Activated naive CD8-positive, alpha-beta T cell treated with anti-CD3 and anti-CD28 coated beads, Interleukin-2, amount 50 U/mL, for 24 hours (primary cell): ENCODE results near the gene PIK3AP1.
"Not testable (repeated sequence)": the region's sequence is repeated elsewhere in the genome, so short reads cannot be mapped to it uniquely, and the experiment has no call there.

Experiments used
- ATAC-seq: fragments of 150-1000 bp; cut with Tn5 transposase; one replicate; pipeline ENCODE4 v1.10.0; 2021
- DNase-seq: peaks from one replicate; pipeline ENCODE4 v3.0.0; 2021
- H3K27ac Mint-ChIP-seq: one replicate; pipeline ENCODE4 v1.8.0; 2021; ENCODE audit warnings: mild to moderate bottlenecking, mixed read lengths
- H3K27me3 Mint-ChIP-seq: one replicate; pipeline ENCODE4 v1.8.0; 2021; ENCODE audit warnings: mixed read lengths
- H3K36me3 Mint-ChIP-seq: one replicate; pipeline ENCODE4 v1.8.0; 2021; ENCODE audit warnings: low read depth, mixed read lengths
- H3K4me1 Mint-ChIP-seq: one replicate; pipeline ENCODE4 v1.8.0; 2021; ENCODE audit warnings: mixed read lengths
- H3K4me3 Mint-ChIP-seq: one replicate; pipeline ENCODE4 v1.8.0; 2021; ENCODE audit warnings: mild to moderate bottlenecking, moderate library complexity, mixed read lengths
- H3K9me3 Mint-ChIP-seq: one replicate; pipeline ENCODE4 v1.8.0; 2021; ENCODE audit warnings: mixed read lengths

Gene PIK3AP1, protein sequence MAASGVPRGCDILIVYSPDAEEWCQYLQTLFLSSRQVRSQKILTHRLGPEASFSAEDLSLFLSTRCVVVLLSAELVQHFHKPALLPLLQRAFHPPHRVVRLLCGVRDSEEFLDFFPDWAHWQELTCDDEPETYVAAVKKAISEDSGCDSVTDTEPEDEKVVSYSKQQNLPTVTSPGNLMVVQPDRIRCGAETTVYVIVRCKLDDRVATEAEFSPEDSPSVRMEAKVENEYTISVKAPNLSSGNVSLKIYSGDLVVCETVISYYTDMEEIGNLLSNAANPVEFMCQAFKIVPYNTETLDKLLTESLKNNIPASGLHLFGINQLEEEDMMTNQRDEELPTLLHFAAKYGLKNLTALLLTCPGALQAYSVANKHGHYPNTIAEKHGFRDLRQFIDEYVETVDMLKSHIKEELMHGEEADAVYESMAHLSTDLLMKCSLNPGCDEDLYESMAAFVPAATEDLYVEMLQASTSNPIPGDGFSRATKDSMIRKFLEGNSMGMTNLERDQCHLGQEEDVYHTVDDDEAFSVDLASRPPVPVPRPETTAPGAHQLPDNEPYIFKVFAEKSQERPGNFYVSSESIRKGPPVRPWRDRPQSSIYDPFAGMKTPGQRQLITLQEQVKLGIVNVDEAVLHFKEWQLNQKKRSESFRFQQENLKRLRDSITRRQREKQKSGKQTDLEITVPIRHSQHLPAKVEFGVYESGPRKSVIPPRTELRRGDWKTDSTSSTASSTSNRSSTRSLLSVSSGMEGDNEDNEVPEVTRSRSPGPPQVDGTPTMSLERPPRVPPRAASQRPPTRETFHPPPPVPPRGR

DNA sequence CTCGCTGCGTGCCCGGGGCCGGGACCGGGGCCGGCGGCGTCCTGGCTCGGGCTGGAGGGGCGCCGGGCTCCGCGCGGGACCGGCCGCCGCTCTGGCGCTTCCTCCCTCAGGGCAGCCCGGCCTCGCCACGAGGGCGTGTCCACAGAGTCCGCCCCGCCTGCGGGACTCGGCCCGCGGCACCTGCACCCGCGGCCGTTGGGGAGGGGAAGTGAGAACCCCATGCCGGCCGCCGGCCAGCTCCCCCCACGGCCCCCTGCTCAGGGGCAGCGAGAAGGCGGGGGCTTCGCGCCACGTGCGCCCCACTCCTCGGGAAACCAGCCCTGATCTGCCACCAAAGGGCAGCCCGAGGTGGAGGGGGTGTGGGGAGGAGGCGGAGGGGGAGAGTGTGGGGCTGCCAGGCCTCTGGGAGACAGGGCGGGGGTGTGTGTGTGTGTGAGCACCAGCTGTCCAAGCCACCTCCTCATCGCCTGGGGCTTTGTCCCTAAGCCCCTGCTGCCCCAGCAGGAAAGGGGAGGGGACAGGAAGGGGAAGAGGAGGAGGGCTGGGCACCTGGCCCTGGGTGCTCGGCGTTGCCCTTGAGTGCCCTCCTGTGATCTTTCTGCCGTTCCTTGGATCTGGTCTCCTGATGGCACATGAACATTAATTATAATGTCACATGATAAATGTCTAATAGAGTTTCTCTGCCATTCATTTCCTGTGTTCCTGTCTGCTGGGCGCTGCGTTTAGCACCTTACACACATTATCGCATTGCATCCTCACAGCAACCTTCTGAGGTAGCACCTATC, at the start of gene PIK3AP1:
Gene PIK3AP1 (minus strand): TSS at position 93 of the 785 bp plus-strand sequence. CDS start 120 bp downstream, outside the sequence.
- ATAC-seq (peak; percentile 74), DNase-seq (peak; percentile 62)
- Mint-ChIP-seq H3K9me3 (no peaks in the 10 kb centered on the region), H3K36me3 (peaks cover 2% of the 10 kb centered on the region), H3K27ac (peak within 1 kb of the TSS; percentile 92), H3K4me3 (peak within 1 kb of the TSS; percentile 95), H3K27me3 (peaks cover 3% of the 10 kb centered on the region), H3K4me1 (peaks cover 38% of the 10 kb centered on the region)

DNA sequence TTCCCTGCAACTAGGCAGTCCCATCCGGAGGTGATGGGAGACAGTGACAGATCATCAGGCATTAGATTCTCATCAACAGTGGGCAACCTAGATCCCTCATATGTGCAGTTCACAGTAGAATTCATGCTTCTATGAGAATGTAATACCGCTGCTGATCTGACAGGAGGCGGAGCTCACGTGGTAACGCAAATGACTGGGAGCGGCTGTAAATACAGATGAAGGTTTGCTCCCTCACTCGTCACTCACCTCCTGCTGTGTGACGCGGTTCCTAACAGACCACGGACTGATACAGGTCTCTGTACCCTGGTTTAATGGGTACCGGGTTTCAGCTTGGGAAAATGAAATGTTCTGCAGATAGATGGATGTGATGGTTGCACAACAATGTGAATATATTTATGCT, 47.8 kb upstream of the PIK3AP1 start:
- Mint-ChIP-seq H3K9me3 (peaks cover 7% of the 10 kb centered on the region), H3K27ac (no peak overlapping the region), H3K4me3 (no peak overlapping the region), H3K4me1 (peaks cover 18% of the 10 kb centered on the region), H3K27me3 (no peaks in the 10 kb centered on the region), H3K36me3 (peaks cover 2% of the 10 kb centered on the region)
- DNase-seq: no peak
- no peak for ATAC-seq

DNA sequence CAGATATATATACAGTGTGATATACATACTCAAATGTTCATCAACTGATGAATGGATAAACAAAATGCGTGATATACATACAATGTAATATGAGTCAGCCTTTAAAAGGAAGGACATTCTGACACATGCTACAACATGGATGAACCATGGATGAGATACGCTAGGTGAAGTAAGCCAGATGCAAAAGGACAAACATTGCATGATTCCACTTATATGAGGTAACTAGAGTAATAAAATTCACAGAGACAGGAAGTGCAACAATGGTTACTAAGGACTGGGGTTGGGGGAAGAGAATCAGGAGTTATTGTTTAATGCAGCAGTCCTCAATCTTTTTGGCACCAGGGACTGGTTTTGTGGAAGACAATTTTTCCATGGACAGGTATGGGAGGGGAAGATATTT, 47.3 kb upstream of the PIK3AP1 start:
- Mint-ChIP-seq H3K4me3 (no peak overlapping the region), H3K27ac (no peak overlapping the region), H3K4me1 (peaks cover 15% of the 10 kb centered on the region), H3K27me3 (no peaks in the 10 kb centered on the region), H3K36me3 (peaks cover 2% of the 10 kb centered on the region), H3K9me3 (peaks cover 7% of the 10 kb centered on the region)
- DNase-seq (no peak), ATAC-seq (no peak)

DNA sequence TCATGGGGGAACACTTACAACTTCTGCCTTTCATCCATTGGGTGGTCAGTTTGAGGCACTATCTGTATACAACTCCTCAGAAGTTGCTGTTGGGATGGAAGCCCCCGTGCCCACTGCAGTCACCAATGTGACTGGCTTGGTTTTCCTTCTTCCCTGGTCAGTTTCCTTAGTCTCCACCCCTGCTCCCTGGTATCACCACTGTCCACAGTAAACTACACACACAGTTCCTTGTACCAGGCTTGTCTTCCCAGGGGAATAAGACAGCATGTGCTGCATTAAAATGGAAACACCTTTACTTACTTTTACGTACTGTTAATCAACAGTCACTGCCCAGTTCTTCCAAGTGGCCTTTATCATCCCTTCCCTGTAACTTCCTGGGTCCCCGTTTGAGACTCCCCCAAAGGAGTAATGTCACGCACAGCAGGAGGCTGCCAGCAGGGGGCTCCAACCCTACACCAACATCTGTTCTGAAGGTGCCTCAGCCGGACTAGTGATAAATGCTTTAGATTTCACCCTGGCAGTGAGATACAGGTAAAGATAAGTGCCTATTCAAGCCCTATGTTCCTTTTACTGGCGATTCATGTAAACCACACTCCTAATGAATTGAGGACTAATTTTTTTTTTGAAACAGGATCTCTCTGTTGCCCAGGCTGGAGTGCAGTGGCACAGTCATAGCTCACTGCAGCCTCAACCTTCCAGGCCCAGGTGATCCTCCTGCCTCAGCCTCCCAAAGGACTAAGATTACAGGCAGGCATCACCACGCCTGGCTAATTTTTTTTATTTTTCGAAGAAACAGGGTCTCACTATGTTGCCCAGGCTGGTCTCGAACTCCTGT, 45.3 kb upstream of the PIK3AP1 start:
- Mint-ChIP-seq H3K27me3 (no peaks in the 10 kb centered on the region), H3K27ac (no peak overlapping the region), H3K36me3 (no peaks in the 10 kb centered on the region)

DNA sequence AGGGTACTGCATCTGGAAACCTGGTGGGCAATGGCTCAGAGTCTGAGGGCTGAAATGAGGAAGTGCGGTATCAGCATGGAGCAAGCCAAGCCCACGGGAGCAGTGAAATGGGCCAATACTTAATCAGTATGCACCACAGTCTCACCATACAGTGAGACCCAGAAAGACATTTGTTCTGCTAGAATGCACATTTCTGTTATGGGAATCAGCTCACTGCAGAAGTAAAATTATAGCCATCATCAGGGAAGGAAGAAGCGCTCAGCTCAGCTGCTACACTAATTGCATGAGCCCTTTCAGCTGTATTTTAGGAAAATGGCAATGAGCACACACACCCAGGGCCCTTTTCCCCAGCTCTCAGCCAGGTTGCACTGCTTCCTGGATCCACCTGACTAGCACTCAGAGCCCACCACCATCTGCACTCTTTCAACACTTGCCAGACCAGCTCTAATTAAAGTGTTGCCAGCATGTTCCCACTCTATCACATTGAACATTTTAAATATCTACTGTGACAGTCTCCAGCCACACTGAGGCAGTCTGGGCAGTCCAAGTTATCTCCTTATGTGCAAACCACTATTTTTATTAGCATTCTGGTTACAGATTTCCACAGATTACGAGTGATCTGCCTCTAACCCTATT, 44.2 kb upstream of the PIK3AP1 start:
- no peaks in the 10 kb centered on the region for H3K27me3 Mint-ChIP-seq

More for the DNA sequence above, 45.3 kb upstream of the PIK3AP1 start:
- H3K9me3 Mint-ChIP-seq: no peaks in the 10 kb centered on the region
- peak; percentile 89 for ATAC-seq
- peak; percentile 82 for DNase-seq
- H3K4me3 Mint-ChIP-seq: no peak overlapping the region
- peaks cover 9% of the 10 kb centered on the region for H3K4me1 Mint-ChIP-seq

DNA sequence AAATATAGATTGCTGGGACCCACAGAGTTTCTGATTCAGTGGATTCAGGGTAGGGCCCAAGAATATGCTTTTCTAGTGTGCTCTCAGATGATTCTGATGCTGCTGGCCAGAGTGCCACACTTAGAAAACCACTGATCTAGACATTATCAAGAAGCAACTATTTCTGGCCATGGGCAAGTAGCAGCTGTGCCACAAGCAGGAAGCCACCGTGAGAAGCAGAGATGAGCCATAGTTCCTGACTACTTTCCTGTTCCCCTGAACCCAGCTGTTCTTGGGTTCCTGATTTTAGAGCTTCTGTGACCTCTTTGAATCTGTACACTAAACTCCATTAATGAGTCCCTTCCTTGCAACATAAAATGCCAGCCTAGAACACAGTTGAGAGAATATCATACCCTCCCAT, 38.1 kb upstream of the PIK3AP1 start:
- Mint-ChIP-seq H3K4me1 (peaks cover 13% of the 10 kb centered on the region), H3K27me3 (no peaks in the 10 kb centered on the region), H3K9me3 (no peaks in the 10 kb centered on the region), H3K27ac (peak overlapping the region; percentile 1), H3K4me3 (no peak overlapping the region), H3K36me3 (no peaks in the 10 kb centered on the region)
- no peak for ATAC-seq
- no peak for DNase-seq

More for the DNA sequence above, 44.2 kb upstream of the PIK3AP1 start:
- Mint-ChIP-seq H3K4me3 (no peak overlapping the region), H3K27ac (no peak overlapping the region), H3K4me1 (peaks cover 9% of the 10 kb centered on the region), H3K9me3 (no peaks in the 10 kb centered on the region), H3K36me3 (no peaks in the 10 kb centered on the region)
- no peak for DNase-seq
- no peak for ATAC-seq

DNA sequence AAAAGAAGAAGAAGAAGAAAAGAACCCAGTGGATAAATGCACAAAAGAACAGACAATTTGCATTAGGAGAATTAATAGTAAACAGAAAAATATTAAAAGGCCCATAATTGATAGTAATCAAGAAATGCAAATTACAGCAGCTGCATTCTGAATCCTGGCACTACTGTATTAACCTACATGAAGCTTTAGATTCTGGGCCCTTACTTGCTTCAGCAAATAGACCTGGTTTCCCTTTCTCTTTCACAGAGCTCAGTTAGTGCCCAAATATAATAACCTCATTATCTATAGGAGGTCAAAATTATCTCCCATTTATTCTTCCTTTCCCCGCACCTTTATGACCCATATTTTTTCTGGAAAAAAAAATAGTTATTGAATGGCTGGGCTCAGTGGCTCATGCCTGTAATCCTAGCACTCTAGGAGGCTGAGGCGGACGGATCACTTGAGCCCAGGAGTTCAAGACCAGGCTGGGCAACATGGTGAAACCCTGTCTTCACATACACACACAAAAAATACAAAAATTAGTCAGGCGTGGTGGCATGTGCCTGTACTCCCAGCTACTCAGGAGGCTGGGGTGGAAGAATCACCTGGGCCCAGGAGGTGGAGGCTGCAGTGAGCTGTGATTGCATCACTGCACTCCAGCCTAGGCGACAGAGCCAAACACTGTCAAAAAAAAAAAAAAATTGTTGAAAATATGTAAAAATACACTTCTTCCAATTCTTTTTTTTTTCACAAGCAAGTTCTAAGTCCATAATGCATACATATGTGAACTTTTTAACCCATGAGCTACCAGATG, 36.0 kb upstream of the PIK3AP1 start:
- DNase-seq: no peak
- Mint-ChIP-seq H3K36me3 (no peaks in the 10 kb centered on the region), H3K27ac (no peak overlapping the region), H3K4me1 (peaks cover 14% of the 10 kb centered on the region), H3K27me3 (no peaks in the 10 kb centered on the region), H3K4me3 (no peak overlapping the region), H3K9me3 (no peaks in the 10 kb centered on the region)
- no peak for ATAC-seq

DNA sequence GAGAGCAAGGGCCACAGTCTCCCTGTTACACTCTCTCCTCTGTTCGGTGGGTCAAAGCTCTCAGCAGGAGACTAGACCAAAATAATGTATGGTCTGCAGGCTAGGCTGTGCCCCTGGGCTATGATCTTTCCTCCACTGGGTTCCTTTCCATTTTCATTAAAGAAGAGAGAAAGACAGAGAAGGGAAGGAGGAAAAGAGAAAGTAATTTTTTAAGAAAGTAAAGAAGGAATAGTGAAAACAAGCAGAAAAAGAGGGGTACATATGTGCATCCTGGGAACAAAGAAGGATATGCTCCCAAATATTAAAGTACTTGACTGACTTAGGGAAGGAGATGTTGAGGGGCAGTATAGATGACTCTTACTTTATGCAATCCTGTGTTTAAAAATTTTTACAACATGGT, 33.6 kb upstream of the PIK3AP1 start:
- Mint-ChIP-seq H3K27ac (no peak overlapping the region), H3K9me3 (no peaks in the 10 kb centered on the region), H3K4me1 (peaks cover 16% of the 10 kb centered on the region), H3K4me3 (no peak overlapping the region), H3K36me3 (no peaks in the 10 kb centered on the region), H3K27me3 (no peaks in the 10 kb centered on the region)
- ATAC-seq (no peak), DNase-seq (no peak)

DNA sequence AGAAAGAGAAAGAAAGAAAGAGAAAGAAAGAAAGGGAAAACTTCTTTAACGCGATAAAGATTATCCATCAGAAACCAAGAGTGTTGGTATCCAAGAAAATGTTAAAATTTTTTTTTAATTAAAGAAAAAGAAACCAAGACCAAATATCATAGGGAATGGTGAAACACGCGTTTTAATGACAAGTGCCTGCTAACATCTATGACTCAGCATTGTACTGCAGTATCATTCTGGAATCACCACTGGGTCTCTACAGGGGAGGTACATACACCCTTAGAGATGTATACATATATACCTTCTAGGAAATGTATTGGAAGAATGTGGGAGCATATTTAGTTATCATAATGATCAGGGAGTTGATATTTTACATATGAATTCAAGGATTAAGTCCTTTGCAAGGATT, 32.1 kb upstream of the PIK3AP1 start:
- no peaks in the 10 kb centered on the region for H3K9me3 Mint-ChIP-seq

DNA sequence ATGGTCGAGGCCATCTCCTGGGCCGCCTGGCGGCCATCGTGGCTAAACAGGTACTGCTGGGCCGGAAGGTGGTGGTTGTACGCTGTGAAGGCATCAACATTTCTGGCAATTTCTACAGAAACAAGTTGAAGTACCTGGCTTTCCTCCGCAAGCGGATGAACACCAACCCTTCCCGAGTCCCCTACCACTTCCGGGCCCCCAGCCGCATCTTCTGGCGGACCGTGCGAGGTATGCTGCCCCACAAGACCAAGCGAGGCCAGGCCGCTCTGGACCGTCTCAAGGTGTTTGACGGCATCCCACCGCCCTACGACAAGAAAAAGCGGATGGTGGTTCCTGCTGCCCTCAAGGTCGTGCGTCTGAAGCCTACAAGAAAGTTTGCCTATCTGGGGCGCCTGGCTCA, 30.0 kb upstream of the PIK3AP1 start:
- H3K36me3 Mint-ChIP-seq, ATAC-seq, H3K4me3 Mint-ChIP-seq, DNase-seq, H3K9me3 Mint-ChIP-seq, H3K27me3 Mint-ChIP-seq, H3K27ac Mint-ChIP-seq: not testable (repeated sequence)
- peaks cover 24% of the 10 kb centered on the region for H3K4me1 Mint-ChIP-seq

More for the DNA sequence above, 32.1 kb upstream of the PIK3AP1 start:
- no peaks in the 10 kb centered on the region for H3K27me3 Mint-ChIP-seq
- H3K36me3 Mint-ChIP-seq: no peaks in the 10 kb centered on the region
- H3K4me3 Mint-ChIP-seq: no peak overlapping the region
- H3K27ac Mint-ChIP-seq: no peak overlapping the region
- no peak for DNase-seq
- no peak for ATAC-seq
- peaks cover 23% of the 10 kb centered on the region for H3K4me1 Mint-ChIP-seq

DNA sequence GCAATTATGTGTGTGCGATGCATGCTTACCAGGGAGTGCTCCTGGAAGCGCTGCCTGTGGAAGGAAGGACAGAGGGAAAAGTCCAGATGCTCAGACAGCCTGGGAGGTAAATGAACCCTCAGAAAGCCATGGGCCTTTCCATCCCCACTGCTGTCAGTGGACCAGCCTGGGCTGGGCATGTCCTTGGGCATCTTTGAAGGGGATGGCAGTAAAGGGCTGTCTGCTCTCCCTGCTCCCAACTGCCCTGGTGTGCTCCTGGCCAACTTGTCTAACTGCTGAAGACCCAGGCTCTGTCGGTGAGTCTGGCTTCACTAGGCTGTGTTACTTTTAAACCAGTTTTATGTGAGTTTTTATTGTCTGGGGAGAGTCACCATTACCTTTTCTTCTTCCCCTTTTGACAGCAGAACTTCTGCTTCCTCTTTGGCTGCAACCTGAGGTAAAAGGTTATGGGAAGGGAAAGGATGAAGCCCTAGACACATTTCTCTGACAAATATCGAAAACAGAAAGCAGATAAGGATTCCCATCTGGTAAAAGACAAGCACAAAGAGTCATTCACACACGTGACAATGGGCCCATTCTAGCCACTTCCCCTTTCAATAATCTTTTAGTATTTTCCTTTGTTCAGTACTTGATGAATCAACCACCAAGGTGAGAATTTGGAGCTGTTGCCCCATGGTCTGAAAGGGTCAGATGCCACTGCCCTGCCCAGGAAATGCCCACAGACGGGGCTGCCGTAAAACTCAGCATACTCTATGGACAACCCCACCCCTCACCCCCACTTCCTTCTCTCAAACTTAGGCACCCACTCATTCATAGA, 27.6 kb upstream of the PIK3AP1 start:
- DNase-seq (peak; percentile 22), ATAC-seq (peak; percentile 82)
- no peaks in the 10 kb centered on the region for H3K36me3 Mint-ChIP-seq
- no peaks in the 10 kb centered on the region for H3K27me3 Mint-ChIP-seq
- peaks cover 29% of the 10 kb centered on the region for H3K4me1 Mint-ChIP-seq
- H3K9me3 Mint-ChIP-seq: no peaks in the 10 kb centered on the region
- H3K27ac Mint-ChIP-seq: peak overlapping the region; percentile 47
- peak overlapping the region; percentile 23 for H3K4me3 Mint-ChIP-seq

DNA sequence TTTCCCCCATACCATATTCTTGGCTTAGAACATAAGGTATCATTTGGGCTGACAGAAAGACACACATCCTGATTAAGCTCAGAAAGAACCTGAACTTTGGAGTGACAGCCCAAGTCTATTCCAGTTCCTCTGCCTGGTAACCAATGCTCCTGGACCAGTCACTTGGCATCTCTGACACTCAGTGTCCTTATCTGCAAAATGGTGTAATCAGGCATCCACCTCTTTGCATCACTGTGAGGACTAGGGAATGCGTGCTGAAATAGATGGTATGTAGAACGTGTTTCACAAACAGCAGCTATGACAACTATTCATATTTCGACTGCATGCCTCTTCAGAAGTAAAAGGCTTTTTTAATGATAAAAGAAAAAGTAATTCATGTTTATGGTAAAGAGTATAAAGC, 26.2 kb upstream of the PIK3AP1 start:
- H3K27me3 Mint-ChIP-seq: peaks cover 4% of the 10 kb centered on the region
- peaks cover 29% of the 10 kb centered on the region for H3K4me1 Mint-ChIP-seq
- H3K27ac Mint-ChIP-seq: no peak overlapping the region
- H3K4me3 Mint-ChIP-seq: no peak overlapping the region
- ATAC-seq: no peak
- no peaks in the 10 kb centered on the region for H3K36me3 Mint-ChIP-seq
- no peaks in the 10 kb centered on the region for H3K9me3 Mint-ChIP-seq
- DNase-seq: no peak
